GM13977 (cell line): ENCODE measurements around the gene SYT1.

Experiments
- DNase-seq: peaks from one replicate; pipeline ENCODE4 v3.0.0; 2012; ENCODE audit warnings: low spot score
- CTCF ChIP-seq: IDR thresholded peaks from 2 replicates; pipeline ENCODE4 v1.5.1; 2012; ENCODE audit warnings: mild to moderate bottlenecking, control low read depth; ENCODE audit not compliant: insufficient read depth; ENCODE audit errors: extremely low read depth, missing control alignments
- in situ Hi-C: fragments of 300-500 bp; cut with MboI; formaldehyde crosslinking; loops from one replicate; pipeline ENCODE4 v1.12.0; 2022; ENCODE audit warnings: low sequenced_read_pairs, low pct_unique_long_range_greater_than_20kb, mixed read lengths, inconsistent platforms; ENCODE audit not compliant: unreplicated experiment

The SYT1 gene

GRCh38 chr12:79298506-79298905 lies 433.9 kb downstream of the SYT1 start:
- in situ Hi-C loops = no loop called here
- no peak for DNase-seq
- TF ChIP-seq CTCF = no peak

- TF ChIP-seq CTCF = no peak
- DNase-seq = no peak
- in situ Hi-C loops = no loop called here
Observed at GRCh38 chr12:79299447-79300198, 435.0 kb downstream of the SYT1 start.

GRCh38 chr12:79300199-79300568 lies 435.6 kb downstream of the SYT1 start:
- in situ Hi-C loops = no loop called here
- DNase-seq = no peak
- no peak for TF ChIP-seq CTCF

- in situ Hi-C loops = no loop called here
- TF ChIP-seq CTCF = no peak
- no peak for DNase-seq
Observed at GRCh38 chr12:79301181-79301580, 436.6 kb downstream of the SYT1 start.

- in situ Hi-C loops = no loop called here
- no peak for TF ChIP-seq CTCF
- no peak for DNase-seq
Observed at GRCh38 chr12:79302162-79302814, 437.7 kb downstream of the SYT1 start.

GRCh38 chr12:79307340-79307739 lies 442.8 kb downstream of the SYT1 start:
- no peak for DNase-seq
- in situ Hi-C loops = no loop called here
- no peak for TF ChIP-seq CTCF
